ENCODE measurements around the gene MTX2. TPM values are rescaled to one million over a fixed set of nuclear protein-coding genes. Genes with fewer than 3 reads are reported as not detected.

Gene MTX2
- total and polyA plus RNA-seq, 10 of the 15 experiments (the other 5 are each of a cell fraction or from before 2014, with no cell fraction given): 15.7 to 78.1 (median 55.0) TPM

DNA sequence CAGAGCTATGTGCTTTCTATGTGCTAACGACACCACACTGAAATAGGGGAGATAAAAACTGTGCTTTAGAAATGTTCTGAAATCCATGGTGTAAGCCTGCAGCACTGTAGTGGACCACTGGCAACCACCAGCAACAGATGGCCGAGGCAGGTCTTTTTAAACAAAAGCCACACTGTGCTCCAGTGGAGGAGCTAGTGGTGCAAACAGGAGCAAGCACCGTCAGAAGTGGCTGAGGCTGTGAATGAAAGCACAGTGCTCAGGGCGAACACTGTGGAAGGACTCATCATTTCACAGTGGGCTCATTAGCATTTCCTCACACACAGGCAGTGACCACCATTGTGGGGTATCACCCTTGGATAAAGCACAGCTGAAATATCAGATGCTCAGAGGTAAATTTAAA, 22.9 kb upstream of the MTX2 start (continued):
- TF ChIP-seq ZNF274 (IDR thresholded peaks at IDR 0.05; ENCODE audit: insufficient read depth, insufficient read length) (no peak), ZNF217 (IDR thresholded peaks at IDR 0.05) (no peak), NFYB (IDR thresholded peaks at IDR 0.05; ENCODE audit: insufficient read depth, low read depth, low read length) (no peak), CHD4 (IDR thresholded peaks at IDR 0.05) (no peak)
- TF ChIP-seq, protein P1, sequence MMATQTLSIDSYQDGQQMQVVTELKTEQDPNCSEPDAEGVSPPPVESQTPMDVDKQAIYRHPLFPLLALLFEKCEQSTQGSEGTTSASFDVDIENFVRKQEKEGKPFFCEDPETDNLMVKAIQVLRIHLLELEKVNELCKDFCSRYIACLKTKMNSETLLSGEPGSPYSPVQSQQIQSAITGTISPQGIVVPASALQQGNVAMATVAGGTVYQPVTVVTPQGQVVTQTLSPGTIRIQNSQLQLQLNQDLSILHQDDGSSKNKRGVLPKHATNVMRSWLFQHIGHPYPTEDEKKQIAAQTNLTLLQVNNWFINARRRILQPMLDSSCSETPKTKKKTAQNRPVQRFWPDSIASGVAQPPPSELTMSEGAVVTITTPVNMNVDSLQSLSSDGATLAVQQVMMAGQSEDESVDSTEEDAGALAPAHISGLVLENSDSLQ (IDR thresholded peaks at IDR 0.05): no peak
- TF ChIP-seq, protein P2, sequence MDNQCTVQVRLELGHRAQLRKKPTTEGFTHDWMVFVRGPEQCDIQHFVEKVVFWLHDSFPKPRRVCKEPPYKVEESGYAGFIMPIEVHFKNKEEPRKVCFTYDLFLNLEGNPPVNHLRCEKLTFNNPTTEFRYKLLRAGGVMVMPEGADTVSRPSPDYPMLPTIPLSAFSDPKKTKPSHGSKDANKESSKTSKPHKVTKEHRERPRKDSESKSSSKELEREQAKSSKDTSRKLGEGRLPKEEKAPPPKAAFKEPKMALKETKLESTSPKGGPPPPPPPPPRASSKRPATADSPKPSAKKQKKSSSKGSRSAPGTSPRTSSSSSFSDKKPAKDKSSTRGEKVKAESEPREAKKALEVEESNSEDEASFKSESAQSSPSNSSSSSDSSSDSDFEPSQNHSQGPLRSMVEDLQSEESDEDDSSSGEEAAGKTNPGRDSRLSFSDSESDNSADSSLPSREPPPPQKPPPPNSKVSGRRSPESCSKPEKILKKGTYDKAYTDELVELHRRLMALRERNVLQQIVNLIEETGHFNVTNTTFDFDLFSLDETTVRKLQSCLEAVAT (IDR thresholded peaks at IDR 0.05): no peak
- TF ChIP-seq, protein P3, sequence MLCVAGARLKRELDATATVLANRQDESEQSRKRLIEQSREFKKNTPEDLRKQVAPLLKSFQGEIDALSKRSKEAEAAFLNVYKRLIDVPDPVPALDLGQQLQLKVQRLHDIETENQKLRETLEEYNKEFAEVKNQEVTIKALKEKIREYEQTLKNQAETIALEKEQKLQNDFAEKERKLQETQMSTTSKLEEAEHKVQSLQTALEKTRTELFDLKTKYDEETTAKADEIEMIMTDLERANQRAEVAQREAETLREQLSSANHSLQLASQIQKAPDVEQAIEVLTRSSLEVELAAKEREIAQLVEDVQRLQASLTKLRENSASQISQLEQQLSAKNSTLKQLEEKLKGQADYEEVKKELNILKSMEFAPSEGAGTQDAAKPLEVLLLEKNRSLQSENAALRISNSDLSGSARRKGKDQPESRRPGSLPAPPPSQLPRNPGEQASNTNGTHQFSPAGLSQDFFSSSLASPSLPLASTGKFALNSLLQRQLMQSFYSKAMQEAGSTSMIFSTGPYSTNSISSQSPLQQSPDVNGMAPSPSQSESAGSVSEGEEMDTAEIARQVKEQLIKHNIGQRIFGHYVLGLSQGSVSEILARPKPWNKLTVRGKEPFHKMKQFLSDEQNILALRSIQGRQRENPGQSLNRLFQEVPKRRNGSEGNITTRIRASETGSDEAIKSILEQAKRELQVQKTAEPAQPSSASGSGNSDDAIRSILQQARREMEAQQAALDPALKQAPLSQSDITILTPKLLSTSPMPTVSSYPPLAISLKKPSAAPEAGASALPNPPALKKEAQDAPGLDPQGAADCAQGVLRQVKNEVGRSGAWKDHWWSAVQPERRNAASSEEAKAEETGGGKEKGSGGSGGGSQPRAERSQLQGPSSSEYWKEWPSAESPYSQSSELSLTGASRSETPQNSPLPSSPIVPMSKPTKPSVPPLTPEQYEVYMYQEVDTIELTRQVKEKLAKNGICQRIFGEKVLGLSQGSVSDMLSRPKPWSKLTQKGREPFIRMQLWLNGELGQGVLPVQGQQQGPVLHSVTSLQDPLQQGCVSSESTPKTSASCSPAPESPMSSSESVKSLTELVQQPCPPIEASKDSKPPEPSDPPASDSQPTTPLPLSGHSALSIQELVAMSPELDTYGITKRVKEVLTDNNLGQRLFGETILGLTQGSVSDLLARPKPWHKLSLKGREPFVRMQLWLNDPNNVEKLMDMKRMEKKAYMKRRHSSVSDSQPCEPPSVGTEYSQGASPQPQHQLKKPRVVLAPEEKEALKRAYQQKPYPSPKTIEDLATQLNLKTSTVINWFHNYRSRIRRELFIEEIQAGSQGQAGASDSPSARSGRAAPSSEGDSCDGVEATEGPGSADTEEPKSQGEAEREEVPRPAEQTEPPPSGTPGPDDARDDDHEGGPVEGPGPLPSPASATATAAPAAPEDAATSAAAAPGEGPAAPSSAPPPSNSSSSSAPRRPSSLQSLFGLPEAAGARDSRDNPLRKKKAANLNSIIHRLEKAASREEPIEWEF (IDR thresholded peaks at IDR 0.05; ENCODE audit: insufficient replicate concordance, low read depth, low read length): no peak
